Pancreas (tissue), 10 donors: Measurements from ENCODE around the gene PARD3B. TPM values are rescaled to one million over a fixed set of nuclear protein-coding genes. Genes with fewer than 3 reads are reported as not detected.

Source experiments
- ATAC-seq, 4 donors: fragments of 200-7000 bp; cut with Tn5 transposase; one replicate each; pipeline versions ENCODE4 v1.8.0 to v1.9.1; 2020; ENCODE audit warnings: mild to moderate bottlenecking in 4 of 4, moderate library complexity in 4 of 4
- DNase-seq, 6 donors: peaks; one replicate each; pipeline ENCODE4 v3.0.0-alpha.2; 2020
- FAIRE-seq: peaks from 2 replicates; lab custom pipeline; 2012; peaks lifted over from hg19 to GRCh38; lab: Jason Lieb, UNC
- H3K27ac ChIP-seq, 4 donors: fragments of 200-600 bp; sonication (generic); 1 replicate in 3 of 4; 2 replicates in 1 of 4; pipeline versions ENCODE4 v1.5.0 to v1.8.0; 2020
- H3K27me3 ChIP-seq, 4 donors: fragments of 200-600 bp; one replicate each; pipeline ENCODE4 v1.8.0; 2021
- H3K36me3 ChIP-seq, 3 donors: fragments of 200-600 bp; sonication (generic) in 1 of 3; one replicate each; pipeline versions ENCODE4 v1.5.0 to v1.8.0; 2020 to 2021
- H3K4me1 ChIP-seq, 3 donors: fragments of 200-600 bp; one replicate each; pipeline ENCODE4 v1.8.0; 2021
- H3K4me3 ChIP-seq, 4 donors: fragments of 200-600 bp; sonication (generic) in 2 of 4; one replicate each; pipeline versions ENCODE4 v1.5.0 to v1.8.0; 2020 to 2021
- H3K9me3 ChIP-seq, 4 donors: fragments of 200-600 bp; one replicate each; pipeline ENCODE4 v1.8.0; 2021
- CTCF ChIP-seq, 4 donors: fragments of 200-600 bp; sonication (generic) in 3 of 4; IDR thresholded peaks; one replicate each; pipeline versions ENCODE4 v1.5.0 to v1.8.0; 2021; ENCODE audit warnings: antibody characterized with exemption in 4 of 4
- WGBS, 2 donors: extraction: QIAGEN DNeasy Blood & Tissue Kit; methylation state at CpG; one replicate each; pipeline ENCODE4 v1.1.7; 2013; 5-methylcytosine and 5-hydroxymethylcytosine counted together
- intact Hi-C, 3 donors: fragments of 100-400 bp; cut with DNase I; formaldehyde crosslinking; loops; one replicate each; pipeline versions ENCODE4 v1.11.1 to v1.14.2; 2022
- polyA plus RNA-seq, 2 donors: library from polyadenylated mRNA; stranded (reverse); fragments of 200-250 nt; gene quantifications; one replicate each; pipeline ENCODE4 v1.2.3, GENCODE V29; 2013
- total RNA-seq, 6 donors: library from RNA; stranded (reverse); fragmentation: NEBNext Ultra II Directional in 4 of 6; extraction: Animal tissue kit (Norgen Biotek cat#: 25700) in 4 of 6; gene quantifications; one replicate each; pipeline versions ENCODE4 v1.2.1 to v1.2.4, GENCODE V29; 2021 to 2023
- donor health status: healthy with polysubstance abuse.
- donor health status: DM: no; HTN: no; CAD: no; lungs with moderate emphysema.
- donor health status: DM: no; HTN: no; CAD: no.
- donor health status: control.
- donor health status: control.
- donor health status: Bipolar disorder and iron deficiency.
- donor health status: DM: yes; HTN: yes; CAD: no.
- donor health status: DM: no; HTN: no; CAD: no.
- donor health status: DM: no; HTN: no; CAD: no.
- donor health status: DM: yes; HTN: yes; CAD: no.

Gene PARD3B
- total and polyA plus RNA-seq, 8 donors: 2.8 to 21.5 (median 12.7) TPM

- FAIRE-seq (no peak), ATAC-seq (no peak), DNase-seq (no peak)
- no peaks in the 10 kb centered on the region for H3K4me1 ChIP-seq
- no peak for TF ChIP-seq CTCF (IDR thresholded peaks at IDR 0.05)
- H3K27me3 ChIP-seq: no peaks in the 10 kb centered on the region
- H3K4me3 ChIP-seq: no peak overlapping the region
- no peaks in the 10 kb centered on the region for H3K36me3 ChIP-seq
- no peaks in the 10 kb centered on the region for H3K9me3 ChIP-seq
- no peak overlapping the region for H3K27ac ChIP-seq
- 88 to 93% methylated on average over 7 of the region's 7 CpGs for WGBS, 2 donors
- intact Hi-C loops: no loop called here
Observed at GRCh38 chr2:205579335-205579734, 1034.1 kb downstream of the PARD3B start.

- Histone ChIP-seq H3K27me3 (no peaks in the 10 kb centered on the region), H3K9me3 (no peaks in the 10 kb centered on the region), H3K36me3 (no peaks in the 10 kb centered on the region), H3K27ac (no peak overlapping the region), H3K4me3 (no peak overlapping the region), H3K4me1 (no peaks in the 10 kb centered on the region)
- FAIRE-seq: no peak
- TF ChIP-seq CTCF (IDR thresholded peaks at IDR 0.05): no peak
- intact Hi-C loops: no loop called here
- 87 to 97% methylated on average over 8 of the region's 8 CpGs for WGBS, 2 donors
- DNase-seq: no peak
- ATAC-seq: no peak
Observed at GRCh38 chr2:205580212-205580987, 1035.1 kb downstream of the PARD3B start.

- Histone ChIP-seq H3K27me3 (no peaks in the 10 kb centered on the region), H3K4me1 (no peaks in the 10 kb centered on the region), H3K9me3 (no peaks in the 10 kb centered on the region), H3K4me3 (no peak overlapping the region), H3K36me3 (no peaks in the 10 kb centered on the region), H3K27ac (no peak overlapping the region)
- no peak for TF ChIP-seq CTCF (IDR thresholded peaks at IDR 0.05)
- DNase-seq (no peak), FAIRE-seq (no peak), ATAC-seq (no peak)
- WGBS, 2 donors: 75 to 80% methylated on average over 2 of the region's 2 CpGs
- intact Hi-C loops: no loop called here
Observed at GRCh38 chr2:205582366-205582765, 1037.1 kb downstream of the PARD3B start.

GRCh38 chr2:205585449-205586383, 1040.4 kb downstream of the PARD3B start:
- TF ChIP-seq CTCF (IDR thresholded peaks at IDR 0.05): no peak
- no peaks in the 10 kb centered on the region for H3K36me3 ChIP-seq
- no peaks in the 10 kb centered on the region for H3K4me1 ChIP-seq
- DNase-seq (no peak), FAIRE-seq (no peak), ATAC-seq (no peak)
- WGBS, 2 donors: 78 to 80% methylated on average over 10 of the region's 10 CpGs
- H3K27ac ChIP-seq: no peak overlapping the region
- no peaks in the 10 kb centered on the region for H3K9me3 ChIP-seq
- no peak overlapping the region for H3K4me3 ChIP-seq
- intact Hi-C loops: no loop called here
- H3K27me3 ChIP-seq: no peaks in the 10 kb centered on the region
